ENCODE data around the gene ZNF775. TPM values are rescaled to one million over a fixed set of nuclear protein-coding genes. Genes with fewer than 3 reads are reported as not detected.

Gene ZNF775
- total RNA-seq: 4.4 TPM
- long read RNA-seq, transcript ZNF775-201 (3 exons, 2,257 nt): major isoform, 16 of 22 reads
- long read RNA-seq, partial matches to known transcripts: 5 of 22 reads
- long read RNA-seq, other reads (novel, unspliced or antisense): 1 of 22 reads

DNA sequence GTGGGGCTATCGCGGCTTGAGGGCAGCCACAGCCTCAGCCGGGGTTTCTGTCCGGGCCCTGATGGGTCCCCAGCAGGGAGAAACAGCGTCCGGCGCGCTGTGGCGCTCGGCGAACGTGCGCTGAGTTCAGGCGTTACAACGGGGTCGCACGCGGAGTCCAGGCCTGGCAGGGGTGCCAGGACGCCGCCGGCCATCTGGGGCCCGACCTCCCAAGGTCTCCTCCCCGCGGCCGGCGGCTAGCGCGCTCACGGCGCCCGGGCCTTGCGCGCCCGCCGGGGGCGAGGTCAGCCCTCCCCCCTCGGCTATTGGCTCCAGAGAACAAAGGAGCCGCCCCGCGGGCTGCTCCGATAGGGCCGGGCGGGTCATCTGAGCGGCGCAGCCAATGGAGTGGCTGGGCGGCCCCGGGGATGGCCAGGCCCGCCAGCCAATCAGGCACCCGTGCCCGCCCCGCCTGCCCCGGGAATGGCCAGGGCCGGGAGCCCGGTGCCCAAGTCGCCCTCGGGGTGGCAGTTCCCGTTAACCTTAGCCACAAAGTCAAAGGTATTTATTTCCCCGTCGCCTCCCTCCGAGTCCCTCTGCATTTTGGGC, at the start of gene ZNF775:
ZNF775 (plus strand) TSS at position 478 of the 588 bp plus-strand sequence. CDS start 9,141 bp downstream, outside the sequence.
- Histone ChIP-seq H3K4me3 (peak within 1 kb of the TSS; percentile 96), H3K27me3 (no peaks in the 10 kb centered on the region), H3K4me1 (peaks cover 30% of the 10 kb centered on the region), H3K36me3 (peaks cover 5% of the 10 kb centered on the region), H3K27ac (peak within 1 kb of the TSS; percentile 92), H3K9me3 (no peaks in the 10 kb centered on the region)
- peak; percentile 98 for ATAC-seq
- peak; percentile 98 for DNase-seq
- intact Hi-C loops (cut with DNase I): no loop called here
- TF ChIP-seq, protein P1, sequence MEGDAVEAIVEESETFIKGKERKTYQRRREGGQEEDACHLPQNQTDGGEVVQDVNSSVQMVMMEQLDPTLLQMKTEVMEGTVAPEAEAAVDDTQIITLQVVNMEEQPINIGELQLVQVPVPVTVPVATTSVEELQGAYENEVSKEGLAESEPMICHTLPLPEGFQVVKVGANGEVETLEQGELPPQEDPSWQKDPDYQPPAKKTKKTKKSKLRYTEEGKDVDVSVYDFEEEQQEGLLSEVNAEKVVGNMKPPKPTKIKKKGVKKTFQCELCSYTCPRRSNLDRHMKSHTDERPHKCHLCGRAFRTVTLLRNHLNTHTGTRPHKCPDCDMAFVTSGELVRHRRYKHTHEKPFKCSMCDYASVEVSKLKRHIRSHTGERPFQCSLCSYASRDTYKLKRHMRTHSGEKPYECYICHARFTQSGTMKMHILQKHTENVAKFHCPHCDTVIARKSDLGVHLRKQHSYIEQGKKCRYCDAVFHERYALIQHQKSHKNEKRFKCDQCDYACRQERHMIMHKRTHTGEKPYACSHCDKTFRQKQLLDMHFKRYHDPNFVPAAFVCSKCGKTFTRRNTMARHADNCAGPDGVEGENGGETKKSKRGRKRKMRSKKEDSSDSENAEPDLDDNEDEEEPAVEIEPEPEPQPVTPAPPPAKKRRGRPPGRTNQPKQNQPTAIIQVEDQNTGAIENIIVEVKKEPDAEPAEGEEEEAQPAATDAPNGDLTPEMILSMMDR (IDR thresholded peaks at IDR 0.05): no peak

DNA sequence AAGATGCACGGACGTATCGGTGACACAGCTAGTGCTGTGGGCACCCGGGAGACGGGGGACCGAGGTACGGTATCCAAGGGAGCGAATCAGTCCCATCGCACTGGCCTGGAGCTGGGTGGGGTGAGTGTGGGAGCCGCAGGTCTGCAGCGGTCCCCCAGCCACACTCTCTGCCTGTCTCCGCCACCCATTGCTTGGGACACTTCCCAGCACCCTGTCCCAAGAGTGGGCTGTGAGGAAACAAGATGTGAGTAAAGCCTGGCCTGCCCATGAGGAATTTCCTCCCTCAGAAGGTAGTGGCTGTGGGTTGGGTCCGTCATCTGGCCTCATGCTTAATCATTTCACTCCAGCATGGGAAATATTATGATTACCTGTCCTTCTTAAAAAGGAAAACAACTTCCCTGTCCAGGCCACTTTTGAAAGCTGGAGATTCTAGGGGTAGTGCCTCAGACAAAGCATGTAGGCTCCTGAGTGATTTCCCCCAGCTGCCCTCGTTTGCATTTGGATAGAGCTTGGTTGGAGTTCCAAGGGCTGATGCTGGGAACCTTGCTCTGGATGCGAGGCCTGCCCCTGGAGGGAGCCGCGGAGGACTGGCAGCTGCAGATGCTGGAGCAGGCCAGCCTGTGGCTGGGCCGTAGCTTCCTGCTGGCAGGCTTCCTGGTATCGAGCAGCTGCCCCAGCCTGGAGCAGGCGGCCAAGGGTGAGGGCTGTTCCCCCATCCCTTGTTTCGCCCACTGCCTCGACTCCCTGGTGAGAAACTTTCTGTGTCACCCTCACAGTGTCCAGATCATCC, 49.6 kb upstream of the ZNF775 start:
- no peak for DNase-seq
- H3K36me3 ChIP-seq: peaks cover 26% of the 10 kb centered on the region
- TF ChIP-seq, protein P1 (IDR thresholded peaks at IDR 0.05): no peak
- no peak for ATAC-seq
- peaks cover 17% of the 10 kb centered on the region for H3K4me1 ChIP-seq
- H3K27ac ChIP-seq: peak overlapping the region; percentile 66
- H3K27me3 ChIP-seq: no peaks in the 10 kb centered on the region
- intact Hi-C loops (cut with DNase I): no loop called here
- no peak overlapping the region for H3K4me3 ChIP-seq
- H3K9me3 ChIP-seq: no peaks in the 10 kb centered on the region

DNA sequence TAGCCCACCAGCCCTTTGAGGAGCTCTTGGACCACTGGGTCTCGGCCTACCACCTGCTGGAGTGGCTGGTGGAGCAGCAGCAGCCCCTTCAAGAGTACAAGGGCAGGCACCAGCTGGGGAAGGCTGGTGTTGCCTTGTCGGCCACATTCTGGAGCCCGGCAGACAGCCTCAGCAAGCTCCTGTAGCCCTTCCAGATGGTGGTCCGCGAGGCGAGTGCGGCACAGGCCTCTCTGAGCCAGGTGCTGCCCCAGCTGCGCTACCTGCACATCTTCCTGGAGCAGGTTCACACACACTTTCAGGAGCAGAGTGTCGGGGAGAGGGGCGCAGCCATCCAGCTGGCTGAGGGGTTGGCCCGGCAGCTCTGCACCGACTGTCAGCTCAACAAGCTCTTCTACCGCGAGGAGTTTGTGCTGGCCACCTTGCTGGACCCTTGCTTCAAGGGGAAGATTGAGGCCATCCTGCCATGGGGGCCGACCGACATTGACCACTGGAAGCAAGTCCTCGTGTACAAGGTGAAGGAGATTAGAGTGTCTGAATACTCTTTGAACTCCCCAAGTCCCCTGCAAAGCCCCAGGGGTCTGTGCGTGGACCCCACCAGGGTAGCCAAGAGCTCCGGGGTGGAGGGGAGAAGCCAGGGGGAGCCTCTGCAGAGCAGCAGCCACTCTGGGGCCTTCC, 48.8 kb upstream of the ZNF775 start:
- DNase-seq (no peak), ATAC-seq (no peak)
- TF ChIP-seq, protein P1 (IDR thresholded peaks at IDR 0.05): no peak
- peaks cover 26% of the 10 kb centered on the region for H3K36me3 ChIP-seq
- no peaks in the 10 kb centered on the region for H3K9me3 ChIP-seq
- intact Hi-C loops (cut with DNase I): no loop called here
- H3K4me3 ChIP-seq: no peak overlapping the region
- H3K27me3 ChIP-seq: no peaks in the 10 kb centered on the region
- peaks cover 10% of the 10 kb centered on the region for H3K4me1 ChIP-seq
- peak overlapping the region; percentile 66 for H3K27ac ChIP-seq

DNA sequence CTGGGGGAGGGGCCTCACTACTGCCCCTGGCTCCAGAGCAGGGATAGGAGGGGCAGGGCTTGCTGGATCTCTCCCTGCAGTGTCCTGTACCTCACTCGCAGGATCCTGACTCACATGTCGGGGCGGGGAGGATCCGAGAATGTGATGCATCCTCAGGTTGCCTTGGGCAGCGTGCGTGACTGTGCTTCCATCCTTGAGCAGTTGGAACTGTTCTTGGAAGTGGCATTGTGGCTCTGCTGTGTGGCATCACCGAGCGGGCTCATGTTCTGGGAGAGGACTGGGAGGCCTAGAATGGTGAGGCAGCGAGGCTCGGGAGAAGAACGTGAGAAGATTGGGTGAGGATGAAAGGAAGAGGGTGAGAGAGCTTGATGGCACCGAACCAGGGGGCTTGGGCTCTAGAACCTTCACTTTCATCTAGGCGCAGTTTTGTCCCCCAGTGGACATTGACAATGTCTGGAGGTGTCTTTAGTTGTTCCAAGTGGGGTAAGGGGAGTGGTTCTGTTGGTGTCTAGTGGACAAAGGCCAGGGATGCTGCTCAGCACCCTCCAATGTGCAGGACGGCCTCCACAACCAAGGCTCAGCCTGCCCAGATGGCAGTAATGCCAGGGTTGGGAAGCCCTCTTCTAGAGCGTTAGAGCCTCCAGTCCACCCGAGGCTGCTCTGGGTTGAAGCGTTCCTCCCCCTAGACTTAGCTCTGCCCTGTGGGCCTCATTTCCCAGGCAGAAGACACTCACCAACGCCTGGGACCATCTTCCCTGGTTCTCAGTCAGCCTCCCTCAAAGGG, 46.1 kb upstream of the ZNF775 start:
- H3K36me3 ChIP-seq: peaks cover 17% of the 10 kb centered on the region
- intact Hi-C loops (cut with DNase I): no loop called here
- H3K27ac ChIP-seq: no peak overlapping the region
- H3K4me3 ChIP-seq: no peak overlapping the region
- peaks cover 10% of the 10 kb centered on the region for H3K4me1 ChIP-seq
- H3K27me3 ChIP-seq: no peaks in the 10 kb centered on the region
- no peaks in the 10 kb centered on the region for H3K9me3 ChIP-seq
- no peak for ATAC-seq
- no peak for DNase-seq
- TF ChIP-seq, protein P1 (IDR thresholded peaks at IDR 0.05): no peak

DNA sequence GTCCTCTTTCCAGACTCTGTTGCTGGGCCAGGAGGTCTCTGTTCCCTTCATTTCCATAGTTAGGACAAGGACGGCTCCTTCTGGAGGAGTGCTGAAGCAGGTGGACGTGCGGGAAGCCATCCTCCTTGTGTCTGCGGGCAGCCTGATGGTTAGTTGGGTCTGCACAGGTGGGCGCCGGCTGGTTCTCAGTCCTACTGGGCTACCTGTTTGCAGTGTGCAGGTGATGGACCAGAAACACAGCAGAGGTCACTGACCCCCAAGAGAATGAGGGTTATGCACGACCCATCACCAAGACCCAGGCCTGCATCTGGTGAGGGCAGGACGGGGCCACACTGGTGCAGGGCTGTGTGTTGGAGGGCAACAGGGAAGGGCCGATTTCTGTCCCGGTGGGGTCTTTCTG, 45.5 kb upstream of the ZNF775 start:
- no peaks in the 10 kb centered on the region for H3K27me3 ChIP-seq
- TF ChIP-seq, protein P1 (IDR thresholded peaks at IDR 0.05): no peak
- H3K4me3 ChIP-seq: no peak overlapping the region
- H3K27ac ChIP-seq: no peak overlapping the region
- intact Hi-C loops (cut with DNase I): no loop called here
- peaks cover 10% of the 10 kb centered on the region for H3K4me1 ChIP-seq
- no peak for DNase-seq
- ATAC-seq: no peak
- no peaks in the 10 kb centered on the region for H3K9me3 ChIP-seq
- peaks cover 11% of the 10 kb centered on the region for H3K36me3 ChIP-seq
